GM23338 (cell line): Measurements from ENCODE around the gene TRABD2A. TPM values are rescaled to one million over a fixed set of nuclear protein-coding genes. Genes with fewer than 3 reads are reported as not detected.

Experiments used
- ATAC-seq: fragments of 200-7000 bp; cut with Tn5 transposase; 3 replicates; pipeline ENCODE4 v1.9.1; 2020
- DNase-seq: peaks from one replicate; pipeline ENCODE4 v3.0.0-alpha.2; 2015; ENCODE audit warnings: low spot score
- H2AFZ ChIP-seq: fragments of 200-600 bp; sonication (generic); 2 replicates; pipeline ENCODE4 v1.8.0; 2016; ENCODE audit warnings: antibody characterized with exemption, mild to moderate bottlenecking, moderate library complexity
- H3F3A ChIP-seq: fragments of 200-600 bp; sonication (generic); replicated peaks from 2 replicates; pipeline ENCODE4 v1.8.0; 2017; ENCODE audit warnings: antibody characterized with exemption, mixed run types, low read depth
- H3K27ac ChIP-seq: fragments of 200-600 bp; sonication (generic); 2 replicates; pipeline ENCODE4 v1.6.1; 2016; ENCODE audit warnings: low read depth
- H3K27me3 ChIP-seq: fragments of 200-600 bp; sonication (generic); 2 replicates; pipeline ENCODE4 v1.8.0; 2016; ENCODE audit warnings: mild to moderate bottlenecking, mixed run types, moderate library complexity; ENCODE audit not compliant: insufficient read depth
- H3K36me3 ChIP-seq: fragments of 200-600 bp; sonication (generic); 2 replicates; pipeline ENCODE4 v1.8.0; 2016; ENCODE audit warnings: mild to moderate bottlenecking; ENCODE audit not compliant: insufficient read depth
- H3K4me1 ChIP-seq: fragments of 200-600 bp; sonication (generic); 2 replicates; pipeline ENCODE4 v1.8.0; 2016; ENCODE audit warnings: mild to moderate bottlenecking, moderate library complexity; ENCODE audit not compliant: insufficient read depth
- H3K4me2 ChIP-seq: fragments of 200-600 bp; sonication (generic); 2 replicates; pipeline ENCODE4 v1.7.1; 2017; ENCODE audit warnings: mixed run types
- H3K4me3 ChIP-seq: fragments of 200-600 bp; sonication (generic); 2 replicates; pipeline ENCODE4 v1.6.1; 2016; ENCODE audit warnings: mixed run types
- H3K79me2 ChIP-seq: fragments of 200-600 bp; sonication (generic); replicated peaks from 2 replicates; pipeline ENCODE4 v1.8.0; 2017; ENCODE audit warnings: mild to moderate bottlenecking; ENCODE audit not compliant: insufficient read depth
- H3K9me2 ChIP-seq: fragments of 200-600 bp; sonication (generic); 2 replicates; pipeline ENCODE4 v1.8.0; 2017; ENCODE audit not compliant: insufficient read depth
- H4K20me1 ChIP-seq: fragments of 200-600 bp; sonication (generic); replicated peaks from 2 replicates; pipeline ENCODE4 v1.8.0; 2017; ENCODE audit warnings: mild to moderate bottlenecking; ENCODE audit not compliant: insufficient read depth
- H3K27ac Mint-ChIP-seq: 2 replicates; pipeline ENCODE4 v1.8.0; 2020; ENCODE audit warnings: inconsistent platforms, mild to moderate bottlenecking, moderate library complexity, mixed read lengths
- H3K27me3 Mint-ChIP-seq: 3 replicates; pipeline ENCODE4 v1.8.0; 2022; ENCODE audit warnings: low read depth, mild to moderate bottlenecking, moderate library complexity, mixed read lengths, inconsistent platforms; ENCODE audit not compliant: insufficient read depth, poor library complexity
- H3K36me3 Mint-ChIP-seq: 3 replicates; pipeline ENCODE4 v1.8.0; 2021; ENCODE audit warnings: low read depth, mild to moderate bottlenecking, inconsistent platforms, moderate library complexity, mixed read lengths
- H3K4me1 Mint-ChIP-seq: 3 replicates; pipeline ENCODE4 v1.8.0; 2020; ENCODE audit warnings: mild to moderate bottlenecking, inconsistent platforms, mixed read lengths
- H3K4me3 Mint-ChIP-seq: 3 replicates; pipeline ENCODE4 v1.8.0; 2021; ENCODE audit warnings: moderate library complexity, mild to moderate bottlenecking, inconsistent platforms, mixed read lengths
- H3K9me3 Mint-ChIP-seq: 3 replicates; pipeline ENCODE4 v1.8.0; 2020; ENCODE audit warnings: moderate library complexity, mild to moderate bottlenecking, inconsistent platforms, mixed read lengths
- CREB1 ChIP-seq: fragments of 250-450 bp; sonication (Bioruptor Pico); IDR thresholded peaks from 2 replicates; pipeline ENCODE4 v1.5.0; 2020; ENCODE audit warnings: low read depth, mild to moderate bottlenecking, moderate library complexity
- EZH2 ChIP-seq: fragments of 200-600 bp; sonication (generic); IDR thresholded peaks from one replicate; pipeline ENCODE4 v1.8.0; 2017; ENCODE audit warnings: antibody characterized with exemption, mild to moderate bottlenecking, low read depth; ENCODE audit not compliant: unreplicated experiment
- EZH2phosphoT487 ChIP-seq: fragments of 200-600 bp; sonication (generic); IDR thresholded peaks from one replicate; pipeline ENCODE4 v1.8.1; 2018; ENCODE audit warnings: antibody characterized with exemption; ENCODE audit not compliant: unreplicated experiment
- JUNB ChIP-seq: IDR thresholded peaks from one replicate; pipeline ENCODE4 v1.6.1; 2016; ENCODE audit warnings: antibody characterized with exemption; ENCODE audit not compliant: unreplicated experiment
- NANOG ChIP-seq: IDR thresholded peaks from 2 replicates; pipeline ENCODE4 v1.6.1; 2016; ENCODE audit warnings: antibody characterized with exemption, borderline replicate concordance
- POLR2AphosphoS5 ChIP-seq: IDR thresholded peaks from 2 replicates; pipeline ENCODE4 v1.6.1; 2016; ENCODE audit warnings: antibody characterized with exemption, low read depth
- STAT1 ChIP-seq: IDR thresholded peaks from one replicate; pipeline ENCODE4 v1.6.1; 2016; ENCODE audit warnings: antibody characterized with exemption; ENCODE audit not compliant: unreplicated experiment
- ZNF114 ChIP-seq: fragments of 250-450 bp; sonication (Bioruptor Pico); IDR thresholded peaks from 2 replicates; pipeline ENCODE4 v1.5.0; 2020; ENCODE audit warnings: mild to moderate bottlenecking, moderate library complexity
- ZNF331 ChIP-seq: fragments of 250-450 bp; sonication (Bioruptor Pico); IDR thresholded peaks from 2 replicates; pipeline ENCODE4 v1.5.0; 2020; ENCODE audit warnings: low read depth, mild to moderate bottlenecking, moderate library complexity
- polyA plus RNA-seq: library from polyadenylated mRNA; unstranded; fragments of >200 nt; fragmentation: Nextera tagmentation; extraction: Ambion mirVana; gene quantifications from 2 replicates; pipeline ENCODE4 v1.2.1, GENCODE V29; 2016
- total RNA-seq: library from RNA; depleted of rRNA; stranded (reverse); fragments of >200 nt; shearing (Covaris generic); gene quantifications from 2 replicates; pipeline ENCODE4 v1.2.3, GENCODE V29; 2014
- TF ChIP-seq, protein P1 (sequence below), 2 experiments: fragments of 200-600 bp in 1 of 2; sonication (generic) in 1 of 2; conservative IDR thresholded peaks; 2 replicates each; pipeline versions ENCODE4 v1.5.1 to v1.6.1; 2016 to 2017; ENCODE audit warnings: antibody characterized with exemption in 2 of 2, low read depth in 2 of 2, mild to moderate bottlenecking in 2 of 2, moderate library complexity in 1 of 2
- TF ChIP-seq, protein P2 (sequence below): IDR thresholded peaks from one replicate; pipeline ENCODE4 v1.6.1; 2018; ENCODE audit warnings: antibody characterized with exemption; ENCODE audit not compliant: unreplicated experiment
- TF ChIP-seq, protein P3 (sequence below): IDR thresholded peaks from 2 replicates; pipeline ENCODE4 v1.6.1; 2016; ENCODE audit warnings: antibody characterized with exemption

The TRABD2A gene
- total and polyA plus RNA-seq, 2 experiments from 2014 or later: 5.5 to 12.1 TPM

DNA sequence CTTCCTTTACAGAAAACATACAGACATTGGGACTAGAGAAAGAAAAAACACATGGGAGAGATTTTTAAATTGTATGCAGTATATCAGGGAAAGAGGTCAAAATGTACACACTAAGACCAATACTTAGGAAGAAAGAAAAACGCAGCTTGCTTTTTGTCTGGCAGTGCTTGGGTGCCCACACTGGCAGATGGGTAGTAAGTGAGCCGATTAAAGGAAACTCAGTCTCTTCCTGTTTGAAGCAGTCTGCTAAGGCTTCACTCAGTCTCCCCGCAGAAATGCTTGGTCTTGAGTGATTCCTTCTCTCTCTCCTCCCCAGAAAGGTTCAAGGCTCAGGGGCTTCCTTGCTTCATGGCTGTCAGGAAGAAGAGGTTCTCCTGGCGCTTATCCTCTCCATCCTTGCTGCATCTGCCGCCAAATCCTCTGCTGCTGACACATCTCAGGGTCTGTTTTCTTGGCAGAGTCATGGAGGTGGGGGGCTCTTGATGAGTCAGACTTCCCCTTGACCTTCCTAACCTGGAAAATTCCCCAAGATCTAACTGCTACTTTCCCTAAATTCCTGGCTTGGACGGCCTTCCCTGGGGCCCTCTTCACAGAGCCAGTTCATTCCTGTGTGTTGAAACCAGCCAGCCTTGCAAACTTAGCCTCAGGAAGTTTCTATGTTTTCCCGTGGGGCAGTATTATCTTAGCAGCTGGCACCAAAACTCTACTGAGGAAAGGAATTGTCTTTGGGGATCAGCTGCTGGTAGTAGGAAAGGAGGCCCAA is 14.1 kb upstream of the TRABD2A start:
- Histone ChIP-seq H3K9me2 (no peaks in the 10 kb centered on the region), H3K4me1 (peaks cover 9% of the 10 kb centered on the region; the same call in 1 of the 2 replicates), H2AFZ (peak overlapping the region; percentile 74), H3K4me2 (no peak overlapping the region), H3K79me2 (no peaks in the 10 kb centered on the region), H3F3A (peaks cover 6% of the 10 kb centered on the region; the same call in 1 of the 2 replicates), H3K36me3 (no peaks in the 10 kb centered on the region), H4K20me1 (no peaks in the 10 kb centered on the region), H3K27ac (no peak overlapping the region), H3K4me3 (no peak overlapping the region), H3K27me3 (no peaks in the 10 kb centered on the region)
- no peak overlapping the region for H3K4me3 Mint-ChIP-seq
- TF ChIP-seq EZH2phosphoT487 (no peak), CREB1 (no peak), STAT1 (no peak), NANOG (no peak)
- ATAC-seq: no peak
- H3K9me3 Mint-ChIP-seq: no peaks in the 10 kb centered on the region
- H3K27ac Mint-ChIP-seq: no peak overlapping the region
- H3K4me1 Mint-ChIP-seq: peaks cover 20% of the 10 kb centered on the region
- no peaks in the 10 kb centered on the region for H3K36me3 Mint-ChIP-seq
- H3K27me3 Mint-ChIP-seq: peaks cover 3% of the 10 kb centered on the region
- no peak for DNase-seq

DNA sequence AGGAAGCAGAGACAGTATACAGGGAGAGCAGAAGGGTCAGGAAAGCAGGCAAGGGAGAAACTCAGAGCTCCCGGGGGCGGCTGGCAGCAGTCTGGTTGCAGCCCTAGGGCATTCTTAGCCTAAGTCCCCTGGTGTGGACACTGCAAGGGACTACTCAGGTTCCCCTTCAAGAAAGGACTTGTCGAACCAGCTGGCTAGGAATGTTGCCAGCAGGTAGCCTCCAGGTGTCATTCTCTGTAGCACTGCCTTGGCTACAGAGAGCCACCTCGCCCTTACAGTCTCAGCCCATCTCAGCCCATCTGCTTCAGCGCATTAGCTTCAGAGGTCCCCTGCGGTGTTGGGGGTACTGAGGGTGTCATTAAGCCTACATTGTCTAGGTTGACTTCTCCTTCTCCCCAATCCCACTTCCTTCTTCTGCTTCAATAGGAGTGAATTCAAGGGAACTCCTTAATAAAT is 13.3 kb upstream of the TRABD2A start:
- Mint-ChIP-seq H3K4me1 (peaks cover 20% of the 10 kb centered on the region), H3K9me3 (no peaks in the 10 kb centered on the region), H3K4me3 (no peak overlapping the region; the same call in 2 of the 3 replicates), H3K36me3 (no peaks in the 10 kb centered on the region), H3K27ac (no peak overlapping the region), H3K27me3 (peaks cover 3% of the 10 kb centered on the region)
- DNase-seq: peak; percentile 62
- H4K20me1 ChIP-seq: no peaks in the 10 kb centered on the region
- H2AFZ ChIP-seq: no peak overlapping the region; the same call in 1 of the 2 replicates
- H3K27ac ChIP-seq: no peak overlapping the region
- H3K4me1 ChIP-seq: peaks cover 9% of the 10 kb centered on the region; the same call in 1 of the 2 replicates
- H3K36me3 ChIP-seq: no peaks in the 10 kb centered on the region
- no peaks in the 10 kb centered on the region for H3K27me3 ChIP-seq
- H3K9me2 ChIP-seq: no peaks in the 10 kb centered on the region
- no peaks in the 10 kb centered on the region for H3K79me2 ChIP-seq
- no peak overlapping the region for H3K4me3 ChIP-seq
- H3K4me2 ChIP-seq: peak overlapping the region; percentile 66; the same call in 1 of the 2 replicates
- peak; percentile 94 for ATAC-seq
- peaks cover 6% of the 10 kb centered on the region; the same call in 1 of the 2 replicates for H3F3A ChIP-seq
- TF ChIP-seq EZH2phosphoT487: no peak
- no peak for TF ChIP-seq EZH2
- no peak for TF ChIP-seq STAT1
- TF ChIP-seq JUNB: no peak
- no peak for TF ChIP-seq CREB1
- TF ChIP-seq ZNF114 (CRISPR knock-in tag): no peak
- TF ChIP-seq, protein P1, sequence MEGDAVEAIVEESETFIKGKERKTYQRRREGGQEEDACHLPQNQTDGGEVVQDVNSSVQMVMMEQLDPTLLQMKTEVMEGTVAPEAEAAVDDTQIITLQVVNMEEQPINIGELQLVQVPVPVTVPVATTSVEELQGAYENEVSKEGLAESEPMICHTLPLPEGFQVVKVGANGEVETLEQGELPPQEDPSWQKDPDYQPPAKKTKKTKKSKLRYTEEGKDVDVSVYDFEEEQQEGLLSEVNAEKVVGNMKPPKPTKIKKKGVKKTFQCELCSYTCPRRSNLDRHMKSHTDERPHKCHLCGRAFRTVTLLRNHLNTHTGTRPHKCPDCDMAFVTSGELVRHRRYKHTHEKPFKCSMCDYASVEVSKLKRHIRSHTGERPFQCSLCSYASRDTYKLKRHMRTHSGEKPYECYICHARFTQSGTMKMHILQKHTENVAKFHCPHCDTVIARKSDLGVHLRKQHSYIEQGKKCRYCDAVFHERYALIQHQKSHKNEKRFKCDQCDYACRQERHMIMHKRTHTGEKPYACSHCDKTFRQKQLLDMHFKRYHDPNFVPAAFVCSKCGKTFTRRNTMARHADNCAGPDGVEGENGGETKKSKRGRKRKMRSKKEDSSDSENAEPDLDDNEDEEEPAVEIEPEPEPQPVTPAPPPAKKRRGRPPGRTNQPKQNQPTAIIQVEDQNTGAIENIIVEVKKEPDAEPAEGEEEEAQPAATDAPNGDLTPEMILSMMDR (conservative IDR thresholded peaks at IDR 0.05; ENCODE audit: low read depth in 2 of 2): no peak
- no peak for TF ChIP-seq NANOG
- TF ChIP-seq ZNF331 (CRISPR knock-in tag): no peak
- no peak for TF ChIP-seq POLR2AphosphoS5
- TF ChIP-seq, protein P2, sequence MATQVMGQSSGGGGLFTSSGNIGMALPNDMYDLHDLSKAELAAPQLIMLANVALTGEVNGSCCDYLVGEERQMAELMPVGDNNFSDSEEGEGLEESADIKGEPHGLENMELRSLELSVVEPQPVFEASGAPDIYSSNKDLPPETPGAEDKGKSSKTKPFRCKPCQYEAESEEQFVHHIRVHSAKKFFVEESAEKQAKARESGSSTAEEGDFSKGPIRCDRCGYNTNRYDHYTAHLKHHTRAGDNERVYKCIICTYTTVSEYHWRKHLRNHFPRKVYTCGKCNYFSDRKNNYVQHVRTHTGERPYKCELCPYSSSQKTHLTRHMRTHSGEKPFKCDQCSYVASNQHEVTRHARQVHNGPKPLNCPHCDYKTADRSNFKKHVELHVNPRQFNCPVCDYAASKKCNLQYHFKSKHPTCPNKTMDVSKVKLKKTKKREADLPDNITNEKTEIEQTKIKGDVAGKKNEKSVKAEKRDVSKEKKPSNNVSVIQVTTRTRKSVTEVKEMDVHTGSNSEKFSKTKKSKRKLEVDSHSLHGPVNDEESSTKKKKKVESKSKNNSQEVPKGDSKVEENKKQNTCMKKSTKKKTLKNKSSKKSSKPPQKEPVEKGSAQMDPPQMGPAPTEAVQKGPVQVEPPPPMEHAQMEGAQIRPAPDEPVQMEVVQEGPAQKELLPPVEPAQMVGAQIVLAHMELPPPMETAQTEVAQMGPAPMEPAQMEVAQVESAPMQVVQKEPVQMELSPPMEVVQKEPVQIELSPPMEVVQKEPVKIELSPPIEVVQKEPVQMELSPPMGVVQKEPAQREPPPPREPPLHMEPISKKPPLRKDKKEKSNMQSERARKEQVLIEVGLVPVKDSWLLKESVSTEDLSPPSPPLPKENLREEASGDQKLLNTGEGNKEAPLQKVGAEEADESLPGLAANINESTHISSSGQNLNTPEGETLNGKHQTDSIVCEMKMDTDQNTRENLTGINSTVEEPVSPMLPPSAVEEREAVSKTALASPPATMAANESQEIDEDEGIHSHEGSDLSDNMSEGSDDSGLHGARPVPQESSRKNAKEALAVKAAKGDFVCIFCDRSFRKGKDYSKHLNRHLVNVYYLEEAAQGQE: no peak
- TF ChIP-seq, protein P3, sequence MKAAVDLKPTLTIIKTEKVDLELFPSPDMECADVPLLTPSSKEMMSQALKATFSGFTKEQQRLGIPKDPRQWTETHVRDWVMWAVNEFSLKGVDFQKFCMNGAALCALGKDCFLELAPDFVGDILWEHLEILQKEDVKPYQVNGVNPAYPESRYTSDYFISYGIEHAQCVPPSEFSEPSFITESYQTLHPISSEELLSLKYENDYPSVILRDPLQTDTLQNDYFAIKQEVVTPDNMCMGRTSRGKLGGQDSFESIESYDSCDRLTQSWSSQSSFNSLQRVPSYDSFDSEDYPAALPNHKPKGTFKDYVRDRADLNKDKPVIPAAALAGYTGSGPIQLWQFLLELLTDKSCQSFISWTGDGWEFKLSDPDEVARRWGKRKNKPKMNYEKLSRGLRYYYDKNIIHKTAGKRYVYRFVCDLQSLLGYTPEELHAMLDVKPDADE: no peak
